DOHH2 (cell line): Measurements from ENCODE around the gene TFDP1.
A peak's percentile ranks its signal among the peaks of the same experiment; 100 is the strongest.

Experiments
- H3F3A ChIP-seq: fragments of 200-600 bp; sonication (generic), shearing (Covaris generic); 2 replicates; pipeline ENCODE4 v1.6.0; 2016; ENCODE audit warnings: antibody characterized with exemption, mild to moderate bottlenecking; ENCODE audit not compliant: control insufficient read depth, insufficient read depth
- H3K27ac ChIP-seq: fragments of 200-600 bp; sonication (generic); 2 replicates; pipeline ENCODE4 v1.5.1; 2014; ENCODE audit warnings: low read depth, mild to moderate bottlenecking, low read length, moderate library complexity
- H3K27me3 ChIP-seq: fragments of 200-600 bp; sonication (generic); 2 replicates; pipeline ENCODE4 v1.6.1; 2014; ENCODE audit warnings: mild to moderate bottlenecking, low read length, mixed read lengths; ENCODE audit not compliant: control insufficient read depth
- H3K36me3 ChIP-seq: fragments of 200-600 bp; sonication (generic); 2 replicates; pipeline ENCODE4 v1.6.1; 2014; ENCODE audit warnings: mild to moderate bottlenecking, low read length, moderate library complexity, mixed read lengths; ENCODE audit not compliant: control insufficient read depth
- H3K4me1 ChIP-seq: fragments of 200-600 bp; sonication (generic); 2 replicates; pipeline ENCODE4 v1.6.1; 2014; ENCODE audit warnings: mild to moderate bottlenecking, low read length, mixed read lengths; ENCODE audit not compliant: control insufficient read depth
- H3K4me2 ChIP-seq: fragments of 200-600 bp; sonication (generic); 2 replicates; pipeline ENCODE4 v1.6.0; 2014; ENCODE audit warnings: mild to moderate bottlenecking, low read length, moderate library complexity
- H3K4me3 ChIP-seq: fragments of 200-600 bp; sonication (generic); 2 replicates; pipeline ENCODE4 v1.5.1; 2014; ENCODE audit warnings: mild to moderate bottlenecking, low read length, mixed read lengths
- H3K79me2 ChIP-seq: fragments of 200-600 bp; sonication (generic); 2 replicates; pipeline ENCODE4 v1.6.1; 2014; ENCODE audit warnings: mild to moderate bottlenecking, low read length, mixed read lengths; ENCODE audit not compliant: control insufficient read depth
- H3K9me2 ChIP-seq: fragments of 200-600 bp; sonication (generic); replicated peaks from 2 replicates; pipeline ENCODE4 v1.6.1; 2014; ENCODE audit warnings: mild to moderate bottlenecking, low read length, mixed read lengths; ENCODE audit not compliant: control insufficient read depth
- H3K9me3 ChIP-seq: fragments of 200-600 bp; sonication (generic); 2 replicates; pipeline ENCODE4 v1.6.1; 2014; ENCODE audit warnings: antibody characterized with exemption, low read length, mixed read lengths; ENCODE audit not compliant: control insufficient read depth, insufficient read depth
- H4K20me1 ChIP-seq: fragments of 200-600 bp; sonication (generic); 2 replicates; pipeline ENCODE4 v1.6.0; 2014; ENCODE audit warnings: low read depth, mild to moderate bottlenecking, antibody characterized with exemption, low read length, moderate library complexity; ENCODE audit not compliant: control insufficient read depth, insufficient read depth
- EZH2phosphoT487 ChIP-seq: fragments of 200-600 bp; sonication (generic); IDR thresholded peaks from 2 replicates; pipeline ENCODE4 v1.6.1; 2017; ENCODE audit warnings: borderline replicate concordance, mild to moderate bottlenecking, antibody characterized with exemption, low read length, moderate library complexity, mixed read lengths
- TF ChIP-seq, protein P1 (sequence below): fragments of 200-600 bp; sonication (generic); IDR thresholded peaks from one replicate; pipeline ENCODE4 v1.5.1; 2014; ENCODE audit warnings: antibody characterized with exemption, mild to moderate bottlenecking, low read depth, low read length; ENCODE audit not compliant: poor library complexity, severe bottlenecking

TFDP1 gene

DNA sequence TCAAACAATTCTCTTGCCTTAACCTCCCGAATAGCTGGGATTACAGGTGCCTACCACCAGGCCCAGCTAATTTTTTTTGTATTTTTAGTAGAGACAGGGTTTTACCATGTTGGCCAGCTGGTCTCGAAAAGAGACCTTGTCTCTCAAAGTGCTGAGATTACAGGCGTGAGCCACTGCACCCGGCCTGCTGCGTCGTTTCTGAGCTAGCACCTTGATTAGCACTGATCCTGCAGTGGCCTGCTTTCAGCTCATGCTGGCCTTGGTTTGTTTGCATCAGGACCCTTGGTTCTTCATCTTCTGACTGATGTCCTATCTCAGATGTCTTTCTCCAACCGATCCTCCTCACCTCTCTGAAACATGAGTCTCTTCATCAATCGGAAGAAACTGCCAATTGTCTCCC is 4.9 kb upstream of the TFDP1 start:
- Histone ChIP-seq H3K27me3 (0 out of 2 replicates have a peak, but pooled peaks cover 3% of the 10 kb centered on the region), H3K79me2 (no peaks in the 10 kb centered on the region), H3K4me2 (no peak overlapping the region), H3K9me2 (no peaks in the 10 kb centered on the region), H3F3A (peaks cover 10% of the 10 kb centered on the region; the same call in 1 of the 2 replicates), H3K36me3 (no peaks in the 10 kb centered on the region), H3K4me3 (no peak overlapping the region), H3K27ac (no peak overlapping the region), H4K20me1 (no peaks in the 10 kb centered on the region), H3K4me1 (peaks cover 3% of the 10 kb centered on the region; the same call in 1 of the 2 replicates), H3K9me3 (peaks cover 7% of the 10 kb centered on the region; the same call in 1 of the 2 replicates)
- no peak for TF ChIP-seq EZH2phosphoT487
- TF ChIP-seq, protein P1, sequence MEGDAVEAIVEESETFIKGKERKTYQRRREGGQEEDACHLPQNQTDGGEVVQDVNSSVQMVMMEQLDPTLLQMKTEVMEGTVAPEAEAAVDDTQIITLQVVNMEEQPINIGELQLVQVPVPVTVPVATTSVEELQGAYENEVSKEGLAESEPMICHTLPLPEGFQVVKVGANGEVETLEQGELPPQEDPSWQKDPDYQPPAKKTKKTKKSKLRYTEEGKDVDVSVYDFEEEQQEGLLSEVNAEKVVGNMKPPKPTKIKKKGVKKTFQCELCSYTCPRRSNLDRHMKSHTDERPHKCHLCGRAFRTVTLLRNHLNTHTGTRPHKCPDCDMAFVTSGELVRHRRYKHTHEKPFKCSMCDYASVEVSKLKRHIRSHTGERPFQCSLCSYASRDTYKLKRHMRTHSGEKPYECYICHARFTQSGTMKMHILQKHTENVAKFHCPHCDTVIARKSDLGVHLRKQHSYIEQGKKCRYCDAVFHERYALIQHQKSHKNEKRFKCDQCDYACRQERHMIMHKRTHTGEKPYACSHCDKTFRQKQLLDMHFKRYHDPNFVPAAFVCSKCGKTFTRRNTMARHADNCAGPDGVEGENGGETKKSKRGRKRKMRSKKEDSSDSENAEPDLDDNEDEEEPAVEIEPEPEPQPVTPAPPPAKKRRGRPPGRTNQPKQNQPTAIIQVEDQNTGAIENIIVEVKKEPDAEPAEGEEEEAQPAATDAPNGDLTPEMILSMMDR = no peak

DNA sequence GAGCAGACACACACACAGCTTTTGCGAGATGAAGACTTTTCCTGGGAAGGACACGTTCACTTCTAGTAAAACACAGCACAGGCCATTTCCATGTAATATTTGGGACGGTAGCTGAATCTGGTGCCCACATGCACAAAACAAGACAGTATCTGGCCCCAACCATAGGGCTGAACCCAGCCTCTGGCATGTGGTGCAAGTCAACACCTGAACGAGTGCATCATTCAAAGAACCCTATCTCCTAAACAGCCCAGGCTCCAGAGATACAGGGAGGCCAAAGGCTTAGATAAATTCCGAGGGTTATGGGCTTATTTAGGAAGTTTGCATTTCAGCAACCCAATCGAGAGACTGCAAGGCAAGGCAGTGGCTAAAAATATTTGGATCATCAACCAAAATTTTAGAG is 2.7 kb upstream of the TFDP1 start:
- H3K79me2 ChIP-seq = peaks cover 18% of the 10 kb centered on the region
- H3K4me3 ChIP-seq = no peak overlapping the region
- peaks cover 10% of the 10 kb centered on the region; the same call in 1 of the 2 replicates for H3F3A ChIP-seq
- H3K4me2 ChIP-seq = no peak overlapping the region
- H4K20me1 ChIP-seq = peaks cover 6% of the 10 kb centered on the region
- H3K4me1 ChIP-seq = peaks cover 15% of the 10 kb centered on the region
- H3K27ac ChIP-seq = no peak overlapping the region
- no peaks in the 10 kb centered on the region for H3K9me2 ChIP-seq
- TF ChIP-seq, protein P1 = no peak
- no peak for TF ChIP-seq EZH2phosphoT487
- no peaks in the 10 kb centered on the region for H3K27me3 ChIP-seq
- H3K9me3 ChIP-seq = no peaks in the 10 kb centered on the region
- H3K36me3 ChIP-seq = peaks cover 16% of the 10 kb centered on the region

DNA sequence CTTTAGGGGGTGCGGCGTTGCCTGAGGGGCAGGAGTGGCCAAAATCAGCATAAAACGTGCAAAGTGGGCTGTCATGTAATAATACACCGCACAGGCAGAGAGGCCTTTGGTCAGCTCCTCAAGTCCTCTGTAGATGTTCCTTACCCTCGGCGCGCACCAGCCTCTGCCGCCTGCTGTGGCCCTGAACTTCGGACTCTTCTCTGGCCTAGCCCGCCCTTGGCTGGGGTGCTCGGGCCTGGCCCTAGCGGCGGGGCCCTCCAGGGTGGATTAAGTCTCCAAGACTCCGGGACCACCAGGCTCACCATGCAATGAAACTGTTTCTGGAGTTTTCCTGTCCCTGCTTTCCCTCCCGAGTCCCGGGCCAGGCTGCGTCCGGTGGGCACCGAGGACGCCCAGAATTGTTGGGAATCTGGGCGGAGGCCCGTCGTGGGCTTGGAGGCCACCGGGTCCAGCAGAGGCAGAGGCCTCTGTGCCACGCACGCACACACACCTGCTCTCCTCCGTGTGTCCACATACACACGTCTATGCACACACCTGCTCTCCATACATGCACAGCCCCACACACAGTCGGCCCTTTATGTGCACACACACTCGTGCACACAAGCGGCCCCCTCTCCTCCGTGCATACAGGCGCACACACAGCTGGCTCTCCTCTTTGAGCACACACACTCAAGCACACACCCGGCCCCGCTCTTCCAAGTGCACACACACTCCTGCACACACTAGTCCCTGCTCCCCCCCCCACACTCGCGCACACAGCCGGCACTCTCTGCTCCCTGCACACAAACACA is 1.5 kb upstream of the TFDP1 start:
- TF ChIP-seq, protein P1 = no peak
- TF ChIP-seq EZH2phosphoT487 = no peak
- Histone ChIP-seq H3K79me2 (peaks cover 30% of the 10 kb centered on the region), H3K4me3 (peak overlapping the region; percentile 32; the same call in 1 of the 2 replicates), H3F3A (peaks cover 10% of the 10 kb centered on the region; the same call in 1 of the 2 replicates), H3K9me3 (no peaks in the 10 kb centered on the region), H3K27ac (no peak overlapping the region), H3K27me3 (no peaks in the 10 kb centered on the region), H3K4me2 (peak overlapping the region; percentile 30; the same call in 1 of the 2 replicates), H3K36me3 (peaks cover 28% of the 10 kb centered on the region), H3K9me2 (no peaks in the 10 kb centered on the region), H3K4me1 (peaks cover 23% of the 10 kb centered on the region), H4K20me1 (peaks cover 17% of the 10 kb centered on the region)
